Measurements from ENCODE around the gene QRICH1.

The QRICH1 gene

GRCh38 chr3:49093853-49094767 is at the start of gene QRICH1:
Gene QRICH1, minus strand, starts transcription at chr3:49094071. Its CDS starts 17,054 bp downstream, at chr3:49077017.
- DNase-seq (ENCODE audit: low read depth): peak; percentile 84

GRCh38 chr3:49140080-49140479 is 46.2 kb upstream of the QRICH1 start:
- DNase-seq (ENCODE audit: low read depth): no peak

GRCh38 chr3:49135499-49135898 is 41.6 kb upstream of the QRICH1 start:
- no peak for DNase-seq (ENCODE audit: low read depth)

- DNase-seq (ENCODE audit: low read depth): no peak
These were observed 40.8 kb upstream of the QRICH1 start for GRCh38 chr3:49134471-49135265.

- no peak for DNase-seq (ENCODE audit: low read depth)
These were observed 39.5 kb upstream of the QRICH1 start for GRCh38 chr3:49133226-49133951.

GRCh38 chr3:49132437-49133225 is 38.8 kb upstream of the QRICH1 start, which contains the start of gene LAMB2:
Gene LAMB2, minus strand, starts transcription at chr3:49133050. Its CDS starts 183 bp downstream, at chr3:49132867.
- no peak for DNase-seq (ENCODE audit: low read depth)

- DNase-seq (ENCODE audit: low read depth): no peak
These were observed 38.2 kb upstream of the QRICH1 start for GRCh38 chr3:49132073-49132436.

- DNase-seq (ENCODE audit: low read depth): no peak
These were observed 37.7 kb upstream of the QRICH1 start for GRCh38 chr3:49131576-49131975.

- DNase-seq (ENCODE audit: low read depth): no peak
These were observed 37.2 kb upstream of the QRICH1 start for GRCh38 chr3:49131040-49131439.

GRCh38 chr3:49124991-49125670 is 31.3 kb upstream of the QRICH1 start:
- DNase-seq (ENCODE audit: low read depth): no peak

- DNase-seq (ENCODE audit: low read depth): no peak
These were observed 30.3 kb upstream of the QRICH1 start for GRCh38 chr3:49124203-49124602.

- DNase-seq (ENCODE audit: low read depth): no peak
These were observed 29.8 kb upstream of the QRICH1 start for GRCh38 chr3:49123687-49124086.

- no peak for DNase-seq (ENCODE audit: low read depth)
These were observed 29.1 kb upstream of the QRICH1 start for GRCh38 chr3:49122886-49123545.

GRCh38 chr3:49122451-49122850 is 28.6 kb upstream of the QRICH1 start:
- no peak for DNase-seq (ENCODE audit: low read depth)

- DNase-seq (ENCODE audit: low read depth): no peak
These were observed 28.2 kb upstream of the QRICH1 start for GRCh38 chr3:49122022-49122421.

- no peak for DNase-seq (ENCODE audit: low read depth)
These were observed 27.4 kb upstream of the QRICH1 start for GRCh38 chr3:49121132-49121736.

- DNase-seq (ENCODE audit: low read depth): peak; percentile 90
These were observed 26.7 kb upstream of the QRICH1 start, which contains the start of gene USP19 for GRCh38 chr3:49120438-49121131. Gene USP19, minus strand, starts transcription at chr3:49120823. Its CDS starts 1,678 bp downstream, at chr3:49119145.

GRCh38 chr3:49120096-49120437 is 26.2 kb upstream of the QRICH1 start:
- no peak for DNase-seq (ENCODE audit: low read depth)

- DNase-seq (ENCODE audit: low read depth): no peak
These were observed 25.6 kb upstream of the QRICH1 start for GRCh38 chr3:49119439-49119838.
